ENCODE data around the gene TNFRSF21.
"Not testable (repeated sequence)": the region's sequence is repeated elsewhere in the genome, so short reads cannot be mapped to it uniquely, and the experiment has no call there.

The TNFRSF21 gene

DNA sequence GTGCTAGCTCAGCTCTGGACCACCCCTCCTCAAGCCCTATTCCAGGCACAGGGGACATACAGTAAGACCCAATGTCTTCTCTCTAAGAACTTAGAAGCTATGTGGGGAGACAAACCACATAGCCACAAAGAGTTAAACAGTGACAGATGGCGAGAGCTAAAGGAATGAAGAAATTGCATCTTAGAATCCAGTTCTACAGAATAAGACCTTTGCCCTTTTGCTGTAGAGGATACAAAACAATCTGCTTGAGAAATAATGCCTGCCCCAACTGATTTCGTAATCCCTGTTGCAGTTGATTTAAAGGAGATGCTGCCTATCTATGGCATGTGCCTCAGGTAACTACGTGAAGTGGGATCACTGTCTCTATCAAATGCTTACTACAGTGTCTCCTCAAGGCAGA, 31.2 kb downstream of the TNFRSF21 start:
- DNase-seq, result no peak

DNA sequence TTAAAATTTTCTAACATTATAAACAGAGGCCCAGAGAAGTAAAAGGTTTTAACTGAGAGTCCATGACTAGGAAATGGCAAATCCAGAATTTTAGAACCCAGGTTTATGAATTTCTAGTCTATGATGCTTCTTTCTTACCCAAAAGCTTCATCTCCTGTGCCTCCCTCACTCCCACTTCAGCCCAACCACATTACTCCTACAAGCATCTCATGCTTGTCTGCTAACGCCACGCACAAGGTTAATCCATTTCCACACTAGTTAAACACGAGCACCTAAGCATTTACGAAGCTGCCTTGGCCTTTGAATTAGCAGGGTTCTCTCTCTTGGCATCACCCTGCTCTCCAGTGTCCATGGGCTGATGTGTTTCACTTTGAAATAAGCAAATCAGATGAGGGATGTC, 32.0 kb downstream of the TNFRSF21 start:
- no peak for DNase-seq

- no peak for DNase-seq
Measured at GRCh38 chr6:47276377-47276776, 33.3 kb downstream of the TNFRSF21 start.

DNA sequence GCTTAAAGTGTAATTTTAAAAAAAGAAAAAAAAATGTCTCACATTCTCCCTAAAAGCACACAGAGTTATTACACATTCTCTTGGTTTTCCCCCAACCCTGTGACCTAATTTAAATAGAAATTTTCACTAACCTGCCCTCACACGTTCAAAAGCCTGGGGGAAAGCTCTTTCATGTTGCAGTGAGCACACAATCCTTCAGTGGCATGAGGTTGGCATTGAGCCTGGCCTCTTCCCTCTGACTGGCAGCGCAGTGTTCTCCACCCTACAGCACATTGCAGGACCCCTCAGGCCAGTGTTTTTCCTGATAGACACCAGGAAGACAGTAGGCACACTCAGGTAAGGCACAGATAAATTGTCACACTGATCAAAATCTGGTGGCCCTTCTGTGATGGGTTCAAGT, 34.1 kb downstream of the TNFRSF21 start:
- no peak for DNase-seq

DNA sequence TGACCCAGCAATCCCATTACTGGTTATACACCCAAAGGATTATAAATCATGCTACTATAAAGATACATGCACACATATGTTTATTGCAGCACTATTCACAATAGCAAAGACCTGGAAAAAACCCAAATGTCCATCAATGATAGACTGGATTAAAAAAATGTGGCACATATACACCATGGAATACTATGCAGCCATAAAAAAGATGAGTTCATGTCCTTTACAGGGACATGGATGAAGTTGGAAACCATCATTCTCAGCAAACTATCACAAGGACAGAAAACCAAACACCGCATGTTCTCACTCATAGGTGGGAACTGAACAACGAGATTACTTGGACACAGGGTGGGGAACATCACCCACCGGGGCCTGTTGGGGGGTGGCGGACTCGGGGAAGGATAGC, 34.6 kb downstream of the TNFRSF21 start:
- DNase-seq, result not testable (repeated sequence)

GRCh38 chr6:47268572-47269187, 41.0 kb downstream of the TNFRSF21 start:
- no peak for DNase-seq

DNA sequence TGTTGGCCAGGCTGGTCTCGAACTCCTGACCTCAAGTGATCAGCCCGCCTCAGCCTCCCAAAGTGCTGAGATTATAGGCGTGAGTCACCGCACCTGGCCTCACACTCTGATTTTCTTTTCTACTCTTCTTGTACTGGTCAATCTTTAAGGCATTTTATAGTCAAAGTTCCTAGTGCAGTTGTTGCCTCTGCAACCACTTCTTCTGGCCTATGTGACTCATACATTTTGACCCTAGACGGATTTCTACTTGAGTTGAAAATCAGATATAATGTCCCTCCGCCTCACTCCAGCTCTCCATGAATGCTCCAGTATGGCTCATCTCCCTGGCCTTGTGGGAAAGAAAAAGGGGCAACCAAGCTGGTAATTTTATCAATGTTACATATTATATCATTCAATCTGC, 42.4 kb downstream of the TNFRSF21 start:
- no peak for DNase-seq

GRCh38 chr6:47265971-47266370, 43.7 kb downstream of the TNFRSF21 start:
- no peak for DNase-seq

DNA sequence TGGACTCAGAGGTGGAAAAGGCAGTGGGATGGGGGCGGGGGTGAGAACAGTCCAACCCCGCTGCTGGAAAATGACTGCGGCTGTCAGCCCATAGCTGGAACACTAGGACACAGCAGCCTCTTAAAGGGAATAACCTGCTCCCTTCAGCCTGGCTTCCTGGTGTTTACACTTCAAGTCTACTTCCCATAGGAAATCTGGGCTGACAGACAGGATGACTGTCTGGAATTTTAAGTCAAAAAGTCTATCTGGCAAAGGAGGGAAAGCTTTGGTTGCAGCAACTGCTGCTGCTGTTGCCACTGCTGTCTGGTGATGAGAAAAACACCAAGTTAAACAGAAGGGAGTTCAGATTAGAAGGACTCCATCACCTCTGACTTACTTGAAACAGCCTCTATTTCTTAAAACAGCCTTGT, 44.9 kb downstream of the TNFRSF21 start:
- DNase-seq, result no peak

GRCh38 chr6:47263268-47263667, 46.4 kb downstream of the TNFRSF21 start:
- no peak for DNase-seq

- no peak for DNase-seq
Measured at GRCh38 chr6:47262231-47262630, 47.5 kb downstream of the TNFRSF21 start.

- no peak for DNase-seq
Measured at GRCh38 chr6:47261191-47261590, 48.5 kb downstream of the TNFRSF21 start.

- DNase-seq, result no peak
Measured at GRCh38 chr6:47260021-47260420, 49.7 kb downstream of the TNFRSF21 start.

- DNase-seq, result no peak
Measured at GRCh38 chr6:47258724-47259347, 50.9 kb downstream of the TNFRSF21 start.

DNA sequence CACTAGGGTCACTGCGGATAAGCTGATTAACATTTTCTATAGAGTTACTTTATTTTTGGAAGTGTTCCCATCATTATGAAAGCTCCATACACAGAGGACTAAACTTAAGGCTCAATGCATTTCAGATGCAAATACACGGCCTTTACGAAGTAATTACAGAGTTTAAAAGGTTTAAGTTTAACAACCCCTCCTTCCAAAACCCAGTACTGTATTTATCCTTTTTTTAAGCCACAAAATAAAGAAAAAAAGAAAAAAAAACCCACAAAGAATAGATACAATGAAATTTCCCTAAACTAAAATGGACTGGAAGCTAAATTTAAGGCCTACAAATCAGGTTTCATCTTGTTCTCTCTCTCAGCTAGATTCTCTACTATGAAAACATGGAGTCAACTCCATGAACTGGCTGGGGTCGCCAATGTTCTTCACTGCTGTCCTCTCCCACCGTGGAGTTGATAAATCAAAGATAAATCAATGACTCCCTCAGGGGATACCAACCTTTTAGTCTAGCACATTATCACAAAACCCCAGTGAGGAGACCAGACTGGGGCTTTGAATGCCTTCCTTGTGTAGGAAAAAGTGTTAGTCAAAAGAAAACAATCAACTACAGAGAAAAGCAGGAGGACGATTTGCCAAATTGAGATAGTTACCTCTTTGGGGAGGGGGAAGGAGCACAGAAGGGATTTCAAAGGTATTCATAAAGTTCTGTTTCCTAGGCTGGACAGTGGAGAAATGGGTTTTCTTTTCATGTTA, 52.5 kb downstream of the TNFRSF21 start:
- no peak for DNase-seq

GRCh38 chr6:47256361-47256760, 53.3 kb downstream of the TNFRSF21 start:
- no peak for DNase-seq

- DNase-seq, result no peak
Measured at GRCh38 chr6:47254906-47255305, 54.8 kb downstream of the TNFRSF21 start.

- no peak for DNase-seq
Measured at GRCh38 chr6:47254051-47254450, 55.7 kb downstream of the TNFRSF21 start.

- no peak for DNase-seq
Measured at GRCh38 chr6:47253136-47253535, 56.6 kb downstream of the TNFRSF21 start.

DNA sequence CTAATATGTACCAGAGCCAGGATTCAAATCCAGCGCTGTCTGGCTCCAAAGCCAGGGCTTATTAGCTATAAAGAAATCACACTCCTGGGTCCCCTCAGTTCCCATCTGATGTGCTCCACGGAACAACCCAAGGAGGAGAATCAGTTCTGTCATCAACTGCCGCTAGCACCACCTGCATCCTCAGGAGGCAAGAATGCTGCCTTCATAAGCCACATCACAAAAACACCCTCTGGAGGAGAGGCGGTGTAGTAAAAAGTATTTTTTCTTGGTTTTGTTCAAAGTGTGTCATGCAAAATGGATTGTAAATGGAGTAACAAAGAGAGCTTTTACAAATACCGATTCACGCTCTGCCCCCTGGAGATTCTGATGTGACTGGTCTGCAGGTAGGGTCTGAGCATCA, 57.1 kb downstream of the TNFRSF21 start:
- no peak for DNase-seq

- DNase-seq, result no peak
Measured at GRCh38 chr6:47251396-47251795, 58.3 kb downstream of the TNFRSF21 start.

- no peak for DNase-seq
Measured at GRCh38 chr6:47250302-47250701, 59.4 kb downstream of the TNFRSF21 start.

- no peak for DNase-seq
Measured at GRCh38 chr6:47248446-47248845, 61.3 kb downstream of the TNFRSF21 start.

GRCh38 chr6:47247227-47247797, 62.4 kb downstream of the TNFRSF21 start:
- DNase-seq, result peak; percentile 38

All from DMS79 treated with DMSO at 0.1 percent for 48 hours (cell line).